Liver (tissue), 9 donors: ENCODE data around the gene DNM1L. TPM values are rescaled to one million over a fixed set of nuclear protein-coding genes. Genes with fewer than 3 reads are reported as not detected.

Experiments used
- DNase-seq: peaks from one replicate; pipeline ENCODE4 v3.0.0-alpha.2; 2017; ENCODE audit warnings: low spot score
- H3K27ac ChIP-seq, 2 donors: one replicate each; pipeline ENCODE4 v1.7.0; 2013; ENCODE audit warnings: inconsistent platforms in 2 of 2, low read length in 2 of 2, control low read depth in 1 of 2, low read depth in 1 of 2, mild to moderate bottlenecking in 1 of 2
- H3K27me3 ChIP-seq, 4 donors: one replicate each; pipeline versions ENCODE4 v1.6.1 to v1.7.0; 2013; ENCODE audit warnings: low read length in 3 of 4, inconsistent platforms in 1 of 4, mild to moderate bottlenecking in 1 of 4, moderate library complexity in 1 of 4; ENCODE audit not compliant: control insufficient read depth in 4 of 4, insufficient read depth in 4 of 4
- H3K36me3 ChIP-seq, 4 donors: one replicate each; pipeline versions ENCODE4 v1.6.1 to v1.7.0; 2013; ENCODE audit warnings: low read length in 3 of 4, mild to moderate bottlenecking in 3 of 4, low read depth in 1 of 4, moderate library complexity in 1 of 4; ENCODE audit not compliant: control insufficient read depth in 4 of 4, insufficient read depth in 3 of 4
- H3K4me1 ChIP-seq, 4 donors: one replicate each; pipeline versions ENCODE4 v1.6.1 to v1.7.0; 2013; ENCODE audit warnings: low read length in 3 of 4, mild to moderate bottlenecking in 3 of 4, moderate library complexity in 1 of 4; ENCODE audit not compliant: control insufficient read depth in 4 of 4, insufficient read depth in 4 of 4
- H3K4me3 ChIP-seq, 3 donors: one replicate each; pipeline versions ENCODE4 v1.6.1 to v1.7.0; 2013; ENCODE audit warnings: low read length in 3 of 3, control low read depth in 1 of 3, low read depth in 1 of 3, mild to moderate bottlenecking in 1 of 3
- H3K9ac ChIP-seq, 2 donors: one replicate each; pipeline ENCODE4 v1.7.0; 2013; ENCODE audit warnings: low read length in 2 of 2, mild to moderate bottlenecking in 2 of 2, moderate library complexity in 2 of 2, control low read depth in 1 of 2, low read depth in 1 of 2
- H3K9me3 ChIP-seq, 4 donors: one replicate each; pipeline versions ENCODE4 v1.6.1 to v1.7.0; 2013; ENCODE audit warnings: low read length in 3 of 4; ENCODE audit not compliant: control insufficient read depth in 4 of 4
- EGR1 ChIP-seq, 2 donors: IDR thresholded peaks; 2 replicates each; pipeline ENCODE4 v1.6.1; 2016 to 2018; ENCODE audit warnings: antibody characterized with exemption in 2 of 2, low read depth in 2 of 2
- FOXA1 ChIP-seq: IDR thresholded peaks from 2 replicates; pipeline ENCODE4 v1.6.1; 2016; ENCODE audit warnings: antibody characterized with exemption
- FOXA2 ChIP-seq: IDR thresholded peaks from 2 replicates; pipeline ENCODE4 v1.6.1; 2016; ENCODE audit warnings: antibody characterized with exemption
- GABPA ChIP-seq, 2 donors: IDR thresholded peaks in 1 of 2; conservative IDR thresholded peaks in 1 of 2; 2 replicates each; pipeline ENCODE4 v1.6.1; 2016; ENCODE audit warnings: antibody characterized with exemption in 2 of 2, mild to moderate bottlenecking in 1 of 2, moderate library complexity in 1 of 2
- HNF4A ChIP-seq, 2 donors: conservative IDR thresholded peaks; 2 replicates each; pipeline ENCODE4 v1.6.1; 2016; ENCODE audit warnings: antibody characterized with exemption in 2 of 2, mild to moderate bottlenecking in 2 of 2
- JUND ChIP-seq, 2 donors: IDR thresholded peaks; 2 replicates each; pipeline ENCODE4 v1.6.1; 2016; ENCODE audit warnings: antibody characterized with exemption in 2 of 2
- NR2F2 ChIP-seq: IDR thresholded peaks from 2 replicates; pipeline ENCODE4 v1.6.1; 2016; ENCODE audit warnings: antibody characterized with exemption
- RAD21 ChIP-seq, 2 donors: IDR thresholded peaks; 2 replicates each; pipeline ENCODE4 v1.6.1; 2016; ENCODE audit warnings: antibody characterized with exemption in 2 of 2, mild to moderate bottlenecking in 2 of 2
- RXRA ChIP-seq, 2 donors: IDR thresholded peaks; 2 replicates each; pipeline ENCODE4 v1.6.1; 2017 to 2018; ENCODE audit warnings: antibody characterized with exemption in 2 of 2, mild to moderate bottlenecking in 1 of 2
- SP1 ChIP-seq: IDR thresholded peaks from 2 replicates; pipeline ENCODE4 v1.6.1; 2018; ENCODE audit warnings: antibody characterized with exemption, mild to moderate bottlenecking
- TAF1 ChIP-seq: conservative IDR thresholded peaks from 2 replicates; pipeline ENCODE4 v1.6.1; 2016; ENCODE audit warnings: antibody characterized with exemption, mild to moderate bottlenecking
- YY1 ChIP-seq: IDR thresholded peaks from 2 replicates; pipeline ENCODE4 v1.6.1; 2016; ENCODE audit warnings: antibody characterized with exemption, mild to moderate bottlenecking
- WGBS: extraction: QIAGEN DNeasy Blood & Tissue Kit; methylation state at CpG from one replicate; pipeline ENCODE4 v1.1.7; 2013; 5-methylcytosine and 5-hydroxymethylcytosine counted together
- polyA plus RNA-seq, 2 donors: library from polyadenylated mRNA; stranded (reverse) in 1 of 2; unstranded in 1 of 2; fragments of 200-250 nt in 1 of 2; fragments of >200 nt in 1 of 2; fragmentation: Nextera tagmentation in 1 of 2; extraction: Ambion mirVana in 1 of 2; gene quantifications; one replicate each; pipeline versions ENCODE4 v1.2.1 to v1.2.3, GENCODE V29; 2013 to 2015
- total RNA-seq, 2 donors: library from RNA; depleted of rRNA; stranded (reverse); fragments of >200 nt; gene quantifications; one replicate each; pipeline ENCODE4 v1.2.3, GENCODE V29; 2014
- TF ChIP-seq, protein P1 (sequence below): IDR thresholded peaks from 2 replicates; pipeline ENCODE4 v1.6.1; 2016; ENCODE audit warnings: antibody characterized with exemption, mild to moderate bottlenecking
- TF ChIP-seq, protein P2 (sequence below): IDR thresholded peaks from 2 replicates; pipeline ENCODE4 v1.6.1; 2016; ENCODE audit warnings: antibody characterized with exemption
- TF ChIP-seq, protein P3 (sequence below): IDR thresholded peaks from 2 replicates; pipeline ENCODE4 v1.6.1; 2016; ENCODE audit warnings: antibody characterized with exemption
- TF ChIP-seq, protein P4 (sequence below): IDR thresholded peaks from 2 replicates; pipeline ENCODE4 v1.6.1; 2016; ENCODE audit warnings: antibody characterized with exemption
- TF ChIP-seq, protein P5 (sequence below): fragments of 150-350 bp; IDR thresholded peaks from 2 replicates; pipeline ENCODE4 v1.5.1; 2017; ENCODE audit warnings: improper control_type of control experiment, low read depth, low read length; ENCODE audit not compliant: missing input control
- donor health status: healthy.
- donor health status: healthy.
- donor health status: healthy.
- donor health status: healthy.
- donor health status: healthy.

The DNM1L gene
- total and polyA plus RNA-seq, 4 donors: 9.5 to 33.9 (median 17.1) TPM

DNA sequence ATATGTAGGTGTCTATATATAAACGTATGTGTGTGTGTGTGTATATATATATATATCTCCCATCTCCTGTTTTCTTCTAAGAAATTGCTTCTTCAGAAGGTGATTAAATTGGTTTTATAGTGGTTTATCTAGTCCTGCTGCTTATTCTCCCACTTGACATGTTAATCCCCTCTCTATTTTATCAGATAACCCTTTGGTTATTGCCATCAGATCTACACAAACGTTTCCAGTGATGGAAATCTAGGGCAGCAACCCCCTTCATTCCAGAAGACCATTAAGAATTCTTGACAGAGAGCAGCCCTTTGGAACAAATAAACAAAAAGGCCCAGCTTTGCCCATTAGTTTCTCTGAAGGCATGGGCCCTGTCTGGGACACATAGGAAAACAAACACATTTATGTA lies 110.8 kb downstream of the DNM1L start:
- Histone ChIP-seq H3K9me3 (no peaks in the 10 kb centered on the region), H3K27ac (no peak overlapping the region), H3K9ac (no peak overlapping the region), H3K4me3 (no peak overlapping the region), H3K4me1 (no peaks in the 10 kb centered on the region), H3K36me3 (peaks cover 2 to 30% (median 13%) of the 10 kb centered on the region in 4 donors), H3K27me3 (no peaks in the 10 kb centered on the region)
- no peak for DNase-seq
- TF ChIP-seq, protein P1, sequence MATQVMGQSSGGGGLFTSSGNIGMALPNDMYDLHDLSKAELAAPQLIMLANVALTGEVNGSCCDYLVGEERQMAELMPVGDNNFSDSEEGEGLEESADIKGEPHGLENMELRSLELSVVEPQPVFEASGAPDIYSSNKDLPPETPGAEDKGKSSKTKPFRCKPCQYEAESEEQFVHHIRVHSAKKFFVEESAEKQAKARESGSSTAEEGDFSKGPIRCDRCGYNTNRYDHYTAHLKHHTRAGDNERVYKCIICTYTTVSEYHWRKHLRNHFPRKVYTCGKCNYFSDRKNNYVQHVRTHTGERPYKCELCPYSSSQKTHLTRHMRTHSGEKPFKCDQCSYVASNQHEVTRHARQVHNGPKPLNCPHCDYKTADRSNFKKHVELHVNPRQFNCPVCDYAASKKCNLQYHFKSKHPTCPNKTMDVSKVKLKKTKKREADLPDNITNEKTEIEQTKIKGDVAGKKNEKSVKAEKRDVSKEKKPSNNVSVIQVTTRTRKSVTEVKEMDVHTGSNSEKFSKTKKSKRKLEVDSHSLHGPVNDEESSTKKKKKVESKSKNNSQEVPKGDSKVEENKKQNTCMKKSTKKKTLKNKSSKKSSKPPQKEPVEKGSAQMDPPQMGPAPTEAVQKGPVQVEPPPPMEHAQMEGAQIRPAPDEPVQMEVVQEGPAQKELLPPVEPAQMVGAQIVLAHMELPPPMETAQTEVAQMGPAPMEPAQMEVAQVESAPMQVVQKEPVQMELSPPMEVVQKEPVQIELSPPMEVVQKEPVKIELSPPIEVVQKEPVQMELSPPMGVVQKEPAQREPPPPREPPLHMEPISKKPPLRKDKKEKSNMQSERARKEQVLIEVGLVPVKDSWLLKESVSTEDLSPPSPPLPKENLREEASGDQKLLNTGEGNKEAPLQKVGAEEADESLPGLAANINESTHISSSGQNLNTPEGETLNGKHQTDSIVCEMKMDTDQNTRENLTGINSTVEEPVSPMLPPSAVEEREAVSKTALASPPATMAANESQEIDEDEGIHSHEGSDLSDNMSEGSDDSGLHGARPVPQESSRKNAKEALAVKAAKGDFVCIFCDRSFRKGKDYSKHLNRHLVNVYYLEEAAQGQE: no peak
- TF ChIP-seq EGR1 (IDR thresholded peaks at IDR 0.05; ENCODE audit: low read depth in 2 of 2) (no peak), GABPA (IDR thresholded peaks at IDR 0.05 in 1 of 2, conservative IDR thresholded peaks at IDR 0.05 in 1 of 2) (no peak)
- 62% methylated on average over 2 of the region's 2 CpGs for WGBS

DNA sequence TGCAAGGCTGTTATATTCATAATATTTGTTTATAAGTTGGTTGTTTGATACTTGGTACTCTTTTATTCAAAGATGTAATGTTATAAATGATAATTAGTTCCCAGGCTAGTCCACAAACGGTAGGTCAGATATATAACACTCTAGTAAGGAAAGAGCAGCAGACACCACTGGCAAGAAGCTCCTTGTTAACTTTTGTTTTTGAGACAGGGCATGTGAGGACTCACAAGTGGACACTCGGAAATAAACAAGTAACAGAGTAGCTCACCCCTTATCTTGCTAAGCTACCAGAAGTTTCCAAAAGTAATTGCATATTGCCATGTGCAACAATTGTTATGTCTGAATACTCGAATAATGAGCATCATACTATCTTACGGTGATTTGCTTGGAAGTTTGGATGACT lies 115.2 kb downstream of the DNM1L start:
- Histone ChIP-seq H3K9me3 (no peaks in the 10 kb centered on the region), H3K27ac (no peak overlapping the region), H3K27me3 (no peaks in the 10 kb centered on the region), H3K4me3 (no peak overlapping the region), H3K4me1 (no peaks in the 10 kb centered on the region), H3K36me3 (peaks cover 5 to 31% (median 17%) of the 10 kb centered on the region in 4 donors), H3K9ac (no peak overlapping the region)
- WGBS: 81% methylated on average over 4 of the region's 4 CpGs
- TF ChIP-seq, protein P2, sequence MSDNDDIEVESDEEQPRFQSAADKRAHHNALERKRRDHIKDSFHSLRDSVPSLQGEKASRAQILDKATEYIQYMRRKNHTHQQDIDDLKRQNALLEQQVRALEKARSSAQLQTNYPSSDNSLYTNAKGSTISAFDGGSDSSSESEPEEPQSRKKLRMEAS: no peak
- TF ChIP-seq, protein P3, sequence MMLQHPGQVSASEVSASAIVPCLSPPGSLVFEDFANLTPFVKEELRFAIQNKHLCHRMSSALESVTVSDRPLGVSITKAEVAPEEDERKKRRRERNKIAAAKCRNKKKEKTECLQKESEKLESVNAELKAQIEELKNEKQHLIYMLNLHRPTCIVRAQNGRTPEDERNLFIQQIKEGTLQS: no peak
- TF ChIP-seq SP1 (no peak), RXRA (IDR thresholded peaks at IDR 0.05) (no peak), RAD21 (IDR thresholded peaks at IDR 0.05) (no peak), JUND (IDR thresholded peaks at IDR 0.05) (no peak), FOXA2 (no peak), HNF4A (conservative IDR thresholded peaks at IDR 0.05) (no peak), EGR1 (IDR thresholded peaks at IDR 0.05; ENCODE audit: low read depth in 2 of 2) (no peak), YY1 (no peak), GABPA (IDR thresholded peaks at IDR 0.05 in 1 of 2, conservative IDR thresholded peaks at IDR 0.05 in 1 of 2) (no peak), FOXA1 (no peak), NR2F2 (no peak), TAF1 (no peak)
- TF ChIP-seq, protein P4, sequence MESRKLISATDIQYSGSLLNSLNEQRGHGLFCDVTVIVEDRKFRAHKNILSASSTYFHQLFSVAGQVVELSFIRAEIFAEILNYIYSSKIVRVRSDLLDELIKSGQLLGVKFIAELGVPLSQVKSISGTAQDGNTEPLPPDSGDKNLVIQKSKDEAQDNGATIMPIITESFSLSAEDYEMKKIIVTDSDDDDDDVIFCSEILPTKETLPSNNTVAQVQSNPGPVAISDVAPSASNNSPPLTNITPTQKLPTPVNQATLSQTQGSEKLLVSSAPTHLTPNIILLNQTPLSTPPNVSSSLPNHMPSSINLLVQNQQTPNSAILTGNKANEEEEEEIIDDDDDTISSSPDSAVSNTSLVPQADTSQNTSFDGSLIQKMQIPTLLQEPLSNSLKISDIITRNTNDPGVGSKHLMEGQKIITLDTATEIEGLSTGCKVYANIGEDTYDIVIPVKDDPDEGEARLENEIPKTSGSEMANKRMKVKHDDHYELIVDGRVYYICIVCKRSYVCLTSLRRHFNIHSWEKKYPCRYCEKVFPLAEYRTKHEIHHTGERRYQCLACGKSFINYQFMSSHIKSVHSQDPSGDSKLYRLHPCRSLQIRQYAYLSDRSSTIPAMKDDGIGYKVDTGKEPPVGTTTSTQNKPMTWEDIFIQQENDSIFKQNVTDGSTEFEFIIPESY: no peak
- TF ChIP-seq, protein P5, sequence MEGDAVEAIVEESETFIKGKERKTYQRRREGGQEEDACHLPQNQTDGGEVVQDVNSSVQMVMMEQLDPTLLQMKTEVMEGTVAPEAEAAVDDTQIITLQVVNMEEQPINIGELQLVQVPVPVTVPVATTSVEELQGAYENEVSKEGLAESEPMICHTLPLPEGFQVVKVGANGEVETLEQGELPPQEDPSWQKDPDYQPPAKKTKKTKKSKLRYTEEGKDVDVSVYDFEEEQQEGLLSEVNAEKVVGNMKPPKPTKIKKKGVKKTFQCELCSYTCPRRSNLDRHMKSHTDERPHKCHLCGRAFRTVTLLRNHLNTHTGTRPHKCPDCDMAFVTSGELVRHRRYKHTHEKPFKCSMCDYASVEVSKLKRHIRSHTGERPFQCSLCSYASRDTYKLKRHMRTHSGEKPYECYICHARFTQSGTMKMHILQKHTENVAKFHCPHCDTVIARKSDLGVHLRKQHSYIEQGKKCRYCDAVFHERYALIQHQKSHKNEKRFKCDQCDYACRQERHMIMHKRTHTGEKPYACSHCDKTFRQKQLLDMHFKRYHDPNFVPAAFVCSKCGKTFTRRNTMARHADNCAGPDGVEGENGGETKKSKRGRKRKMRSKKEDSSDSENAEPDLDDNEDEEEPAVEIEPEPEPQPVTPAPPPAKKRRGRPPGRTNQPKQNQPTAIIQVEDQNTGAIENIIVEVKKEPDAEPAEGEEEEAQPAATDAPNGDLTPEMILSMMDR: no peak
- TF ChIP-seq, protein P1: no peak
- no peak for DNase-seq
